ENCODE measurements around the gene TIPRL.

The TIPRL gene

GRCh38 chr1:168213349-168213748 lies 34.6 kb downstream of the TIPRL start:
- no peak for DNase-seq (ENCODE audit: low read depth in 2 of 2)

DNA sequence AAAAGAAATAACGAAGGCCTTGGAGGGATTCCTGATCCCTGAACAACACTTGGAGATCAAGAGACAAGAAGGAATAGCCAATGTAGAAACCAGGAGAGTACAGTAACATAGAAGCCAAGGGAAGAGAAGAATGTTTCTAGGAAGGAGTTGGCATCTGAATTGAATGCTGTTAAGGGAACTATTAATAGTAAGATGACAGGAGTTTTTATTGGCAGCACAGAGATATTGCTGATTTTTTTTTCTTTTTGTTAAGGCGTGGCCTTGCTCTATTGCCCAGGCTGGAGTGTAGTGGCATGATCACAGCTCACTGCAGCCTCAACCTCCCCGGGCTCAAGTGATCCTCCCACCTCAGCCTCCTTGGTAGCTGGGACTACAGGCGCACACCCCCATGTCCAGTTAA lies 37.4 kb downstream of the TIPRL start:
- no peak for DNase-seq (ENCODE audit: low read depth in 2 of 2)

DNA sequence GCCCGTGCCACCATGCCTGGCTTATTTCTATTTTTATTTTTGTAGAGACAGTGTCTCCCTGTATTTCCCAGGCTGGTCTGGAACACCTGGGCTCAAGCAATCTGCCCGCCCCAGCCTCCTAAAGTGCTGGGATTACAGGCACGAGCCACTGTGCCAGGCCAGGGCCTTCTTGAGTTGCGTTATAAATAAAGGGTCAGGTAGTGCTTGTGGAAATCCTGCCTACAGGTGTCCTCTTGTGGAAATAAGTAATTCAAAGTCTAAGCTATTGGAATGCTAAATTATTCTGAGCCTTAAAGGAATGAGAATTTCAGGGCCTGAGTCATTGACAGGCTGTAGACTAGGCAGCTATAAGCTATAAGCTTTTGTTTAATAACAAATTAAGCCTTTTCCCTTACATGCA lies 38.9 kb downstream of the TIPRL start:
- no peak for DNase-seq (ENCODE audit: low read depth in 2 of 2)

DNA sequence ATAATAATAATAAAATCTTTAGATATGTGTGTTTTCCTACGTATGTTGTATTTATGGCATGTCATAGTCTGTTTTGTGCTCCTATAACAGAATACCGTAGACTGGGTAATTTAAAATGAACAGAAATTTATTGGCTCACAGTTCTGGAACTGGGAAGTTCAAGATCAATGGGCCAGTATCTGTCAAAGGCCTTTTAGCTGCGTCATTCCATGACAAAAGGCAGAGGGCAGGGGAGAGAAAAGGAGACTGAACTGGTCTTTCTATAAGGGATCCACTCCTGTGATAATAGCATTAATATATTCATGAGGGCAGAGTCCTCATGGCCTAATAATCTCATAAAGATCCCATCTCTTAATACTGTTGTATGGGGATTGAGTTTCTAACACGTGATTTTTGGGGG lies 39.9 kb downstream of the TIPRL start:
- DNase-seq (ENCODE audit: low read depth in 2 of 2) = no peak

GRCh38 chr1:168220470-168220871 lies 41.7 kb downstream of the TIPRL start:
- no peak for DNase-seq (ENCODE audit: low read depth in 2 of 2)

- no peak for DNase-seq (ENCODE audit: low read depth in 2 of 2)
Measured at GRCh38 chr1:168221275-168221674, 42.5 kb downstream of the TIPRL start.

GRCh38 chr1:168223261-168223660 lies 44.5 kb downstream of the TIPRL start:
- no peak for DNase-seq (ENCODE audit: low read depth in 2 of 2)

- DNase-seq (ENCODE audit: low read depth in 2 of 2) = no peak
Measured at GRCh38 chr1:168223681-168224540, 45.1 kb downstream of the TIPRL start.

GRCh38 chr1:168224991-168225390 lies 46.2 kb downstream of the TIPRL start:
- no peak for DNase-seq (ENCODE audit: low read depth in 2 of 2)

DNA sequence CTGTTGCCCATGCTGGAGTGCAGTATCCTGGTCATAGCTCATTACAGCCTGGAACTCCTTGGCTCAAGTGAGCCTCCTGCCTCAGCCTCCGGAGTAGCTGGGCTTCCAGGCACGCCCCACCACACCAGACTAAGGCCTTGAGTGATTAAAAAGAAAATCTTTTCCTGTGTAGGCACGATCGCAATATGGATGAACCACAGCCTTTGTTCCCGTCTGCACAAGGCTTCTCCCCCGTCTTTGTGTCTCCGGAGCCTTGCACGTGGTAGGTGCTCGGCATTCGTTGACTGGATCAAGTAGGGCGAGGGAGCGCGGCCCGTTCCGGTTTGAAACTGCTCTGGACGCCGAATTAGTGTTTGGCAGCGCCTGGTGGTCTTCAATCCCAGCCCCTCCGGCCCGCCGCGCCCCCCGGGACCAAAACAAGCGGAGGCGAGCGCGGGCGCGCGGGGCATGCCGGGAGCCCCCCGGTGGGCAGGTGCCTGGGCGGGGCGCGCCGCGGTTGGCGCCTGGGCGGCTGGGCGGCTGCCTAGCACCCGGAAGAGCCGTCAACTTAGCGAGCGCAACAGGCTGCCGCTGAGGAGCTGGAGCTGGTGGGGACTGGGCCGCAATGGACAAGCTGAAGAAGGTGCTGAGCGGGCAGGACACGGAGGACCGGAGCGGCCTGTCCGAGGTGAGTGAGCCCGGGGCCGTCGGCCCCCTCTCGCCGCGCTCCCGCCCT lies 46.9 kb downstream of the TIPRL start, which contains the start of gene SFT2D2:
Gene SFT2D2 (plus strand): TSS at position 529 of the 715 bp plus-strand sequence. CDS start 76 bp downstream, at position 605.
- DNase-seq (ENCODE audit: low read depth in 2 of 2) = peak; percentile 62 to 73

DNA sequence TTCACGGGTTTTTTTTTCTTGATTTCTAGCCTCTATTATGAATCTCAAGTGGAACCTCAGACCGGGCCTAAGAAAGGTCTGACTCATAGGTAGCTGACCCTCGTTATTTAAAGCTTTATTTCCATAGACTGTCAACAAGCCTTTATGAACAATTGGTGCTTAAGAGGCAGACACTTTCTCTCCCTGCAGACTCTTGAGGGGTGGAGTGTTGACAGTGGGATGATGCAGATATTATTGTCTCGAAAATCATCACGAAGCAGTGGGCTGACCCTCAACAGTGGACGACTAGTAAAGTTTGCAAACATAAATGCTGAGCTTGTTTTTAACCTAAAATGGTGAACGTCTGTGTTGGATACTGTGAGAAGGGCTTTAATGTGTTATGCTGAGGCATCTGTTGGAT lies 48.9 kb downstream of the TIPRL start:
- DNase-seq (ENCODE audit: low read depth in 2 of 2) = no peak

GRCh38 chr1:168229893-168230292 lies 51.1 kb downstream of the TIPRL start:
- no peak for DNase-seq (ENCODE audit: low read depth in 2 of 2)

- DNase-seq (ENCODE audit: low read depth in 2 of 2) = no peak
Measured at GRCh38 chr1:168230709-168231108, 51.9 kb downstream of the TIPRL start.

GRCh38 chr1:168234846-168235547 lies 56.2 kb downstream of the TIPRL start:
- peak; percentile 34 to 43 for DNase-seq (ENCODE audit: low read depth in 2 of 2)

DNA sequence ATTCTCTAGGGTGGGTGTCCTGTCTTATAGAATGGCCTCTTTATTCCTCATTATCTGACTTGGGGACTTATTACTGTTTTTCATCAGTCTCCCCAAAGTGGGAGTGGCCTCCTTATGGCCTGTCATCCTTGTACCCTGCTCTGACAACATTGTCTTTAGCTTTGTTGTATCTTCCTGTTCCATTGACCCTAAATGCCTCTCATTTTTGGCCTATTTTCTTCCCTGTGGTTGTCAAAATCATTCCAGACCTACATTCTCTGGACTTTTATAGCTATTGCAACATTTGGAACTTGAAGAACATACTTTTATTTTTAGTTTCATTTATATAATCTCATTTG lies 56.8 kb downstream of the TIPRL start:
- no peak for DNase-seq (ENCODE audit: low read depth in 2 of 2)

- no peak for DNase-seq (ENCODE audit: low read depth in 2 of 2)
Measured at GRCh38 chr1:168235937-168236336, 57.2 kb downstream of the TIPRL start.

DNA sequence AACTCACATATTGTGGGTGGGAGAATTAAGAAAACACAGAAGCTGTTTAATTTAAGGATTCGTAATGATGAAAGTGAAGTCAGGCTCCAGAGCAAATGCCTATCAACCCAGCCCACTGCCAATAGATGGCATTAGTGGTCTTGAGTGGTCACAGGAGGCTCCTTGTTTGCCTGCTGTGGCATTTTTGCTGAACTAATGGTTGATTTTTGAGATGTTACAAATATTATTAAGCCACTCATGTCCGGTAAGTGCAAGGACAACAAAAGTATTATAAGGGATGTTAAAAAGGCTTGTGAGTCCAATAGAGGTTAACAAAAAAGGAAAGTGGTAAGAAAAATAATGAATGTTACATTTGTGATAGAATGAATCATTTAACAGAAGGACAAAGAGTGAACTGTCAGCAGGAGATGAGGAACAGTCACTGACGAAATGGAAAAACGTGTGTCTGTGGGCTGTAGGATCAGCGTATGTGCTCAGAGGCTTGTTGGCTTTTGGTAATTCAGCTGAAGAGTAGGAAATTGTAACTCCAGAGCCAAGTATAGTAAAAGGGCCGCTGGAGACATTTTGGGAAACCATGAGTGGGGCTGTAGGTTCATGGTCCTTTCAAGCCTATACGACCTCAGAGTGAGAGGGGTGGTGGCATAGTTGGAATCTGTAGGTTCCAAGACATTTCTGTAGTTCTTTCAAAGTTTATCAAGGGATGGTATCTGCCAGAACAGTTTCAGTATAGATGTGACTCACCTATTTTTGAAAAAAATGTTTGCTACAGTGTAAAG lies 58.3 kb downstream of the TIPRL start:
- peak; percentile 23 to 38 for DNase-seq (ENCODE audit: low read depth in 2 of 2)

GRCh38 chr1:168243198-168243597 lies 64.4 kb downstream of the TIPRL start:
- DNase-seq (ENCODE audit: low read depth in 2 of 2) = no peak

DNA sequence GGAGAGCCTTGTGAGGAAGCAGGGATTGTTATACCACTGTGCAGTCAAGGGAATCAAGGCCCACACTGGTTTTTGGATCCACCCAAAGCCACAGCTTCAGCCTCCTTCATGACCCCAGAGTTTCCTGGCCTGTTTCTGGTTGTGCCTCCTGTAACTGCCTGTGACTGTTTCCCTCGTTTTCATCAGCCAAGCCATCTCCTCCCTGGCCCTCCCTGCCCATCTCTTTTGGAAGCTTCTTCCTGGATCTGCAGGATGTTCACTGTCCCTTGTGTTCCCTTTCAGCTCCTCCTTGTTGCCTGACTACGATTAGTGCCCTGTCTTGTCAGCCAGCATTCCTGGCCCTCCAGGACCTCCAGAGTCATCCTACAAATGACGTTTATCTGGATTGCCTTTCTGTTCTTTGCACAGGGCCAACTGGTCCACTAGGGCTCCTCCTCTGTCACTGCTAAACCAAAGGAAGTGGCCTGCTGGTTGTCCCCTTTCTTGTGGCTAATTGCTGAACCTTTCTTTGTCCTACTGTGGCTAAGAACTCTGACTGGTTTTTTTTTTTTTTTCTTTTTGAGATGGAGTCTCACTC lies 65.0 kb downstream of the TIPRL start:
- DNase-seq (ENCODE audit: low read depth in 2 of 2) = no peak

DNA sequence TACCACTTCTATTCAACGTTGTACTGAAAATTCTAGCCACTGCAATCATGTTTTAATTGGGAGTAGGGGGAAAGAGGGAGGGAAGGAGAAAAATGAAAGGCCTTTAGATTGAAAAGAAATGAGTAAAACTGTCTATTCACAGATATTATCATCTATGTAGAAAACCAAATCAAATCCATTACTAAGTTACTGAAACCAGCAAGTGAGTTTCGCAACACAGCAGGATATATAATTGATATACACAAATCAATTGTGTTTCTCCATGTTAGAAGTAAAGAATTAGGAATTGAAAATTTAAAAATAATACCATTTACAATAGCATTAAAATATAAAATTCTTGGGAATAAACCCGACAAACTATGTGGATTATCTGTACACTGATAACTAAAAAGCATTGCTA lies 66.3 kb downstream of the TIPRL start:
- no peak for DNase-seq (ENCODE audit: low read depth in 2 of 2)

GRCh38 chr1:168246506-168246905 lies 67.7 kb downstream of the TIPRL start:
- no peak for DNase-seq (ENCODE audit: low read depth in 2 of 2)
